ENCODE data around the gene HPSE2.

The HPSE2 gene

DNA sequence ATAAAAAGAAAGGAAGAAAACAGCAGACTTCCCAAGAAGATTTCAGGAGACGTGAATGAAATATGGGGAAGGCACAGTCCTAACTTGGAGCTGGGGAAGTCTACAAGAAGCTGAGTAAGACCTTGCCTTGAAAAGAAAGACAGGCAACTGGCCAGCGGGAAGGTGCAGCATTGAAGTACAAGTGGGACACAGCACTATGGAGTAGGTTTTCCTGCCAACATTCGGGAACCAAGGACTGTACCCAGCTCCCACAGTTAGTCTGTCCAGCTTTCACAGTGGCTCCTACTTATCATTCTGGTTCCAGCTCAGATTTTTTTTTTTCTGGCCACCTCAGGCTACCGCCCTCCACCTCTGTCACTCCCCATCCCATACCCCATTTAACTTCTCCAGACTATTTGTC, 798.9 kb downstream of the HPSE2 start:
- H3K9me3 ChIP-seq (ENCODE audit: control insufficient read depth, low read length) = peaks cover 8% of the 10 kb centered on the region
- no peaks in the 10 kb centered on the region for H3K4me1 ChIP-seq (ENCODE audit: control insufficient read depth, insufficient read depth, low read length, poor library complexity, severe bottlenecking)
- WGBS, 2 experiments (ENCODE audit: insufficient coverage in 2 of 2) = 90 to 95% methylated on average over 4 of the region's 4 CpGs
- H3K4me3 ChIP-seq (ENCODE audit: extremely low read depth, insufficient read depth, low read length, poor library complexity, severe bottlenecking) = no peak overlapping the region
- peaks cover 64% of the 10 kb centered on the region for H3K36me3 ChIP-seq (ENCODE audit: control insufficient read depth, insufficient read depth, low read length)
- H3K27ac ChIP-seq (ENCODE audit: low read depth, low read length, severe bottlenecking) = no peak overlapping the region

DNA sequence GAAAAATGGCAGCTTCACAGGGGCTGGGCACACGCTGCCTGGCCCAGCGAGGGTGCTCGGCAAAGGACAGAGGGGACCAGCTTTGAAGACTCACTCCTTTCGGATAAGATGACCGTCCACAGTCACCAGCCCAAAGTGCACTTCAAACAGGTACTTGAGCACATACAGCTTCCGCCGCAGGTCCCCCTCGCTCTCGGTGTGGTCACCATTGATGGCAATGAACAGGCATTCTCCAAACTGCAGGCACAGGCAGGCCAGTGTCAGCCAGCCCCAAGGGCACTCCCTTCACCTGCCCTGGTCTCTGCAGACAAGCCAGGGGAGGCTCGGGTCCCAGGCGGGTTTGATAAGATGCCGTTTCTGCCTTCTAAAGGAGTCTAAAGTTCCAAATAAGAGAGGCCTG, 800.5 kb downstream of the HPSE2 start:
- Histone ChIP-seq H3K4me1 (ENCODE audit: control insufficient read depth, insufficient read depth, low read length, poor library complexity, severe bottlenecking) (no peaks in the 10 kb centered on the region), H3K36me3 (ENCODE audit: control insufficient read depth, insufficient read depth, low read length) (peaks cover 75% of the 10 kb centered on the region), H3K9me3 (ENCODE audit: control insufficient read depth, low read length) (peaks cover 8% of the 10 kb centered on the region), H3K4me3 (ENCODE audit: extremely low read depth, insufficient read depth, low read length, poor library complexity, severe bottlenecking) (no peak overlapping the region), H3K27ac (ENCODE audit: low read depth, low read length, severe bottlenecking) (no peak overlapping the region)
- 94 to 96% methylated on average over 12 of the region's 12 CpGs for WGBS, 2 experiments (ENCODE audit: insufficient coverage in 2 of 2)

DNA sequence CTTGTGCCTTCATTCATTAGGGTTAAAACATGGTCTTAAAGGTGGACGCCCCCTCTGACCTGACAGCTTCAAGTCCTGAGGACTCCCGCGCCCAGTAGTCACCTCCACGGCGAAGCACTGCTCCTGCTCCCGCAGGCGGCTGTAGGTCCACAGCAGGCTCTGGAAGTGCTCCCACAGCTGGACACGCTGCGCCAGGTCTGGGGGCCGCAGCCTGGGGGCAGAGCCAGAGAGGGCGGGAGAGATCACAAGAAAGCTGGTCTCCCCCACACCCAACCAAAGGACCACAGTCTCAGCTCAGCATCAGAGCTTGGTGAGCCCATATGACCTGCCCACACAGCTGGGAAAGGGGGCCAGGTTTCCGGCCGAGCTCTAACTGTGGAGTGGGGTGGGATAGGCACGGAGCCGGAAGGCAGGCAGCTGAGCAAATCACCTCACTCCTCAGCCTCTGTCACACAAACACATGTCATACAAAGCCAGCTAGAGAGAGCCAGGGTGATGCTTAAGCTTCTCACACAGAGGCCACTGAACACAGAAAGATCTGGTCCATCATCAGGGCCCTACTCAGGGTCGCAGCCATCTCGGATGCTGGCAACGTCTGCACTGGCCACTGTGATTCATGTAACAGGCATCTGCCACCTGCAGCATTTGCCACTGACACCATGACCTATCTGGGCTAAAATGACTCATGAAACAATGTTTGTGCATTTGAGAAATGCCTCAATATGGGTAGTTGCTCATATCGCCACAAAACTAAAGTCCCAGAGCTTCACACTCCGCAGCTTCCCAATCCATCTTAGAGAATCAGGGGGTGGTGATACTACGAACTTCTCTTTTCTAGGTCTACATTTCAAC, 801.5 kb downstream of the HPSE2 start:
- Histone ChIP-seq H3K27ac (ENCODE audit: low read depth, low read length, severe bottlenecking) (no peak overlapping the region), H3K9me3 (ENCODE audit: control insufficient read depth, low read length) (peaks cover 8% of the 10 kb centered on the region), H3K36me3 (ENCODE audit: control insufficient read depth, insufficient read depth, low read length) (peaks cover 77% of the 10 kb centered on the region), H3K4me3 (ENCODE audit: extremely low read depth, insufficient read depth, low read length, poor library complexity, severe bottlenecking) (no peak overlapping the region), H3K4me1 (ENCODE audit: control insufficient read depth, insufficient read depth, low read length, poor library complexity, severe bottlenecking) (no peaks in the 10 kb centered on the region)
- WGBS, 2 experiments (ENCODE audit: insufficient coverage in 2 of 2) = 91 to 94% methylated on average over 16 to 17 of the region's 21 CpGs

DNA sequence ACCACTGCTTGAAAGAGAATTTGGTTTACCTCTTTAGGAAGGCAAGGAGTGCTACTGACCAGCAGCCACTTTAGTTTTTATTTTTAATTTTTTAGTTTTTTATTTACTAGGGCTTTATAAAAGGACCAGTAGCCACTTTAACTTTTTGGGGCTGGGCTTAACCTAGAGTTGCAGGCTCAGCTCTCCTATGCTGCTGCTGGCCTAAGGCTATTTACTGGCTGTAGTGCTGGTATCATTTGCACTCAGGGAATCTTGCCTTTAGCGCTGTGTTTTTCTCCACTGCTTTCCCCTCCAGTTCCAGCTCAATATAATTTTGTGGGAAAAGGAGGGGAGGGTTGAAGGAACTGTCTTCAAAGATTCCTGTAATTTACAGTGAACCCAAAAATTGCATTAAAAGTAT, 802.3 kb downstream of the HPSE2 start:
- Histone ChIP-seq H3K36me3 (ENCODE audit: control insufficient read depth, insufficient read depth, low read length) (peaks cover 78% of the 10 kb centered on the region), H3K4me3 (ENCODE audit: extremely low read depth, insufficient read depth, low read length, poor library complexity, severe bottlenecking) (no peak overlapping the region), H3K4me1 (ENCODE audit: control insufficient read depth, insufficient read depth, low read length, poor library complexity, severe bottlenecking) (no peaks in the 10 kb centered on the region), H3K27ac (ENCODE audit: low read depth, low read length, severe bottlenecking) (no peak overlapping the region), H3K9me3 (ENCODE audit: control insufficient read depth, low read length) (peaks cover 8% of the 10 kb centered on the region)
- WGBS, 2 experiments (ENCODE audit: insufficient coverage in 2 of 2) = no CpG with 5 or more reads among the region's 1 CpG

DNA sequence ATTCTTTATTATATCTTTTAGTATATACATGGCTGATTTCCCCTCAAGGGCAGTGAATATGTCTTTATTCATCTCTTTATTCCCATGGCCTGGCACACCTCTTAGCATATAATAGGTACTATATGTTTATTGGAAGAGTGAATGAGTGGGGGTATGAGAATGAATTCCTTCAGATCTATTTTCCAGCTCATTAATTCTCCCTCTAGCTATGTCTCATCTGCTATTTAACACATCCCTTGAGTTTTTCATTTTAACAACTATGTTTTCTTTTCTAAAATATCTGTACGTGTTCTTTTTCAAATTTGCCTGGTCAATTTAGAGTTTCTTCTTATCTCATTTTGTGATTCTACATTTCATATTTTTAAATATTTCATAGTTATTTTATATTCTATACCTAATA, 803.3 kb downstream of the HPSE2 start:
- Histone ChIP-seq H3K4me3 (ENCODE audit: extremely low read depth, insufficient read depth, low read length, poor library complexity, severe bottlenecking) (no peak overlapping the region), H3K4me1 (ENCODE audit: control insufficient read depth, insufficient read depth, low read length, poor library complexity, severe bottlenecking) (no peaks in the 10 kb centered on the region), H3K36me3 (ENCODE audit: control insufficient read depth, insufficient read depth, low read length) (peaks cover 84% of the 10 kb centered on the region), H3K27ac (ENCODE audit: low read depth, low read length, severe bottlenecking) (no peak overlapping the region), H3K9me3 (ENCODE audit: control insufficient read depth, low read length) (peaks cover 8% of the 10 kb centered on the region)
- WGBS, 2 experiments (ENCODE audit: insufficient coverage in 2 of 2) = no CpG with 5 or more reads among the region's 1 CpG

DNA sequence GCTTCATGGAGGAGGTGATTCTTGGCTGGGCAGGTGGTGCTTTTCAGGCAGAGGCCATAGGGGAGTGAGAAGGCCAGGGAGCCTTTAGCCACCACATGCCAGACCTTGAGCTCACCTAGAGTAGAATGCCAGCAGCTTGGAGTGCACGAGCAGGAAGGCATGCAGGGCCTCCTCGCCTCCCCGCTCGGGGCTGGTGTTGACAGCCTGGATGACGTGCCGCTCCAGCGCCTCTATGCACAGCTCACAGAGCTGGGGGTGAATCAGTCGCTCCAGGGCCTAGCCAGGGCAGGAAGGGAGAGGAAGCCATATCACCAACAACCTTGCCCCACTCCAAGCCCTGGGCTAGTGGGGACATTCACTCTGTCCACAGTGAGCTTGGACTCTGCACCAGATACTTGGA, 804.6 kb downstream of the HPSE2 start:
- Histone ChIP-seq H3K9me3 (ENCODE audit: control insufficient read depth, low read length) (peaks cover 8% of the 10 kb centered on the region), H3K36me3 (ENCODE audit: control insufficient read depth, insufficient read depth, low read length) (peaks cover 80% of the 10 kb centered on the region), H3K4me1 (ENCODE audit: control insufficient read depth, insufficient read depth, low read length, poor library complexity, severe bottlenecking) (no peaks in the 10 kb centered on the region), H3K27ac (ENCODE audit: low read depth, low read length, severe bottlenecking) (no peak overlapping the region), H3K4me3 (ENCODE audit: extremely low read depth, insufficient read depth, low read length, poor library complexity, severe bottlenecking) (no peak overlapping the region)
- 67 to 89% methylated on average over 3 to 5 of the region's 8 CpGs for WGBS, 2 experiments (ENCODE audit: insufficient coverage in 2 of 2)

DNA sequence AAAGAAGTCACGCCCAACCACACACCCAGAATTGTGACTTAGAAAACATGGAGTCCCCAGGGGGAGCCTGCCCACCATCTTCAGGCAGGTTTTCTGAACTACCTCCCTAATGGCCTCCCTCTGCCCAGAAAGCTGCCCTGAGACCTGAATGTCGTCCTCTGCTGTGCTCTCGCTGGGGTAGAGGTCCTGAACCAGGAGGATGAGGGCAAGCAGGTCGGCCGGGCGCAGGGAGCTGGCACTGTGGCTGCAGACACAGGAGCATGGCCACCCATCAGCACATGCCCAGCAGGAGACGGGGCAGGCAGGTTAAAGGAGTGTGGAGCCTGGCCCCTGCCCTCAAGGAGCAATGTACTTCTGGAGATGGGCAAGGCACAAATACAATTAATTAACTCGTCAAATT, 805.2 kb downstream of the HPSE2 start:
- 96 to 97% methylated on average over 6 of the region's 8 CpGs for WGBS, 2 experiments (ENCODE audit: insufficient coverage in 2 of 2)
- no peak overlapping the region for H3K27ac ChIP-seq (ENCODE audit: low read depth, low read length, severe bottlenecking)
- peaks cover 74% of the 10 kb centered on the region for H3K36me3 ChIP-seq (ENCODE audit: control insufficient read depth, insufficient read depth, low read length)
- no peak overlapping the region for H3K4me3 ChIP-seq (ENCODE audit: extremely low read depth, insufficient read depth, low read length, poor library complexity, severe bottlenecking)
- peaks cover 8% of the 10 kb centered on the region for H3K9me3 ChIP-seq (ENCODE audit: control insufficient read depth, low read length)
- H3K4me1 ChIP-seq (ENCODE audit: control insufficient read depth, insufficient read depth, low read length, poor library complexity, severe bottlenecking) = no peaks in the 10 kb centered on the region

DNA sequence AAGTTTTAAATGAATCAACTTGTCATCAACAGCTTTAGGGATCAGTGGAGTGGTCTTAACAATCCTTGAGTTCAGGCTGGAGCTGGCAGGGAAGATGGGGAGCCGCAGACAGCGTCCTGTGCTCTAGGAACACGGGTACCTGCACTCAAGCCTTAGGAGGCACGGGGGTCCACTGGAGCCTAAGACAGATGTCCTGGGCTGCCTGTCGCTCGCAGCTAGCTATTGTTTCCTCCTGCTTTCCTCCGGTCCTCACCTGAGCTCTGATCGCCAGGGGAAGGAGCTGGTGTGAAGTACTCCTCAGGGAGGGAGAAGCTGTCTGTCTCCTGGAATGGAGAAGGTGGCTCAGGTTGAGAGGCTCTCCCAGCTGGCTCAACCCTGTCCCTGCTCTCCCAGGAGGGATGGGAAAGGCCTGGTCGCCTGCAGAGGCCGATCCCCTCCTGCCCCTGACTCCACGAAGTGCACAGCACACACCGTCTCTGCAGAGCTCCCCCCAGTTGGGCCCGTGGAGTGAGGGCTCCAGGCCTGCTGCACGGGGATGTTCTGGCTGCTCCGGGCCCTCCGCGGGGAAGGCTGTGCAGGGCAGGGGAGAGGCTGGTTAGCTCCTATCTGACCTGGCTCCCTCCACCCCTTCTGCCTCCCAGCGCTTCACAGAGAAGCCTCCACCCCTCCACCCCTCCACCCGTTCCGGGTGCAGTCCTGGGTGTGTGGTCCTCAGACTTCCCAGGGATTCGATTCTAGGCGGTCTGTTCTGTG, 806.2 kb downstream of the HPSE2 start:
- Histone ChIP-seq H3K36me3 (ENCODE audit: control insufficient read depth, insufficient read depth, low read length) (peaks cover 65% of the 10 kb centered on the region), H3K4me3 (ENCODE audit: extremely low read depth, insufficient read depth, low read length, poor library complexity, severe bottlenecking) (no peak overlapping the region), H3K4me1 (ENCODE audit: control insufficient read depth, insufficient read depth, low read length, poor library complexity, severe bottlenecking) (no peaks in the 10 kb centered on the region), H3K9me3 (ENCODE audit: control insufficient read depth, low read length) (peaks cover 8% of the 10 kb centered on the region), H3K27ac (ENCODE audit: low read depth, low read length, severe bottlenecking) (no peak overlapping the region)
- WGBS, 2 experiments (ENCODE audit: insufficient coverage in 2 of 2) = 96% methylated on average over 10 to 18 of the region's 22 CpGs

DNA sequence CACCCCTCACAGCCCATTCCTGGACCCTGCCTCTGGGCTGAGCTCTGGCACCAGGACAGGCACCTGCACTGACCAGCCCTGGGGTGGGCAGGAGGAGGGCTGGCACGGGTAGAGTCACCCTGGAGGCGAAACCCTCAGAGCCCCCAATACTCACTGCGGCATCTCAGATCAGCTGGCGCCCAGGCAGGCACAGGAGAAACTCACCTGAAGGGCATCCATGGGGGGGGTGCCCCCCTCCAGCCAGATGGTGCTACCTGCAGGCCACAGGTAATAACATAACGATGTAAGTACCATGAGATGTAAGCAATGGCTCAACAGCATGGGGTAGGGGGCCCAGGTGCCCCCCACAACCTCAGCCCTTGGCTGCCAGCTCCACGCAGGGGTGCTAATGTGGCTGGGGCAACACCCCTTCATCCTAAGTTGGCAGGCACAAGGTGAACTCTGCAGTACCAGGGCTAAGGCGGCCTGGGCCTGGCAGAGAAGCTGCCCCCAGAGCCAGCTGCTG, 808.6 kb downstream of the HPSE2 start:
- Histone ChIP-seq H3K4me1 (ENCODE audit: control insufficient read depth, insufficient read depth, low read length, poor library complexity, severe bottlenecking) (no peaks in the 10 kb centered on the region), H3K36me3 (ENCODE audit: control insufficient read depth, insufficient read depth, low read length) (peaks cover 50% of the 10 kb centered on the region), H3K9me3 (ENCODE audit: control insufficient read depth, low read length) (no peaks in the 10 kb centered on the region), H3K4me3 (ENCODE audit: extremely low read depth, insufficient read depth, low read length, poor library complexity, severe bottlenecking) (no peak overlapping the region), H3K27ac (ENCODE audit: low read depth, low read length, severe bottlenecking) (no peak overlapping the region)
- 82 to 100% methylated on average over 3 to 5 of the region's 7 CpGs for WGBS, 2 experiments (ENCODE audit: insufficient coverage in 2 of 2)

DNA sequence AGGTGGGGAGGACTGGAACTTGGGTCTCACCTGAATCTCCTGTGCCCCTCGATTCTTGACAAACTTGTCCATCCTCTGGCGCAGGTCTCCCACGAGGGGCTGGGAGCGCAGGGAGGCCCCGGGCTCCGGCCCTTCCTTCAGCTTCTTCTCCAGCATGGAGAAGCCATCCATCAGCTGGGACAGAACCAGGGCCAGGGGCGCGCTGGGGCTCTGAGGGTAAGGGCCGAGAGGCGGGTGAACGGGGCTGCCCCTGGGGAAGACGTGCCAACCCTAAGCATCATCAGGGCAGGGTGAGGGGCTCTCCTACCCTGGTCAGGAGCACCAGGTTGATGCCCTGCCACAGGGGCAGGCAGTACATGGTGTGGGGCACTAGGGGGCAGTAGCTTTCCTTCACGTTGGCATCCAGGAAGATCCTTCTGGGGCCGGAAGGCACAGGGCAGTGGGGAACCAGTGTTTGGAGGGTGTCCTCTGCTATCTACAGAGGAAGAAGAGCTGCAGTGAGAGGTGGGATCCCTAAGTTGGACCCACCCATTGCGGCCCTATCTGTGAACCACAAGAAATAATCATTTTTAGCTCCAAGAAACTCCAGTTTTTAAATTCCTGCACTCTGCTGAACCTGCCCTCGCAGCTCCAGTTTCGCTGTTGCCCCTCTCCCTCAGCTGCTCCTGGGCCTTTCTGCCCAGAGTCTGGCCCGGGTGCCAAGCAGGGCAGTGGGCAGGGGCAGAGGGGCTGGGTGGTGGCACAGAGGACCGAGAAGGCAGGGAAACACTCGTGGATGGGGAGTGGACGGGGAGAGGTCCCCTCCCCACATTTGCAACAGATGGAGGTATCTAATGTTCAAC, 809.9 kb downstream of the HPSE2 start:
- Histone ChIP-seq H3K27ac (ENCODE audit: low read depth, low read length, severe bottlenecking) (no peak overlapping the region), H3K4me1 (ENCODE audit: control insufficient read depth, insufficient read depth, low read length, poor library complexity, severe bottlenecking) (no peaks in the 10 kb centered on the region), H3K36me3 (ENCODE audit: control insufficient read depth, insufficient read depth, low read length) (peaks cover 39% of the 10 kb centered on the region), H3K9me3 (ENCODE audit: control insufficient read depth, low read length) (no peaks in the 10 kb centered on the region), H3K4me3 (ENCODE audit: extremely low read depth, insufficient read depth, low read length, poor library complexity, severe bottlenecking) (no peak overlapping the region)
- 80 to 84% methylated on average over 11 to 17 of the region's 21 CpGs for WGBS, 2 experiments (ENCODE audit: insufficient coverage in 2 of 2)

Data from mesodermal cell (in vitro differentiated cells).